Measurements from ENCODE around the gene PCDHGA2.

DNA sequence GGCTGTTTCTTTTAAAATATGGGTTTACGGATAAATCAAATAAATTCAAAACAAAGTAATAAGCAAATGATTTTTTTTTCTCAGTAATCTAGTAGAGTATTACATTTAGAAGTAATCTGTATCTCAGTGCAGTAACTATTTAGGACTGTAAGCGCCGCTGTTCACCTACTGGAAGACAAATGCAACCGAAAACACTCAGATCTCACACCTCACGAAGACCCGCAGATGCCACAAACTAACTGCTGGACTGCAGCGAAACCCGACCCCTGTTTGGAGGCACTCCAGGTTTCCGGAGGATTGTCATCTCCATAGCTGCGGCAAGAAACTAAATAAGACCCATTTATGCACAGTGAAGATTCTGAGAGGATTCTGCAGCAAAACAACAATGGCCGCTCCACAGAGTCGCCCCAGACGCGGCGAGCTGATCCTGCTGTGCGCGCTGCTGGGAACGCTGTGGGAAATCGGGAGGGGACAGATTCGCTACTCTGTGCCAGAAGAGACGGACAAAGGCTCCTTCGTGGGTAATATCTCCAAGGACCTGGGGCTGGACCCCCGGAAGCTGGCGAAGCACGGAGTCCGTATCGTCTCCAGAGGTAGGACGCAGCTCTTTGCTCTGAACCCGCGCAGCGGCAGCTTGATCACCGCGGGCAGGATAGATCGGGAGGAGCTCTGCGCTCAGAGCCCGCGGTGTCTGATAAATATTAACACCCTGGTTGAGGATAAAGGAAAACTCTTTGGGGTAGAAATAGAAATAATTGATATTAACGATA, 54.1 kb downstream of the PCDHGA2 start, which contains the start of gene PCDHGA8:
- TF ChIP-seq GATA2 (IDR thresholded peaks at IDR 0.05; ENCODE audit: low read depth, low read length): no peak
- TF ChIP-seq GATA3 (IDR thresholded peaks at IDR 0.05; ENCODE audit: low read depth, low read length): no peak

All from SH-SY5Y (cell line).